ENCODE measurements around the gene PRUNE2. TPM values are rescaled to one million over a fixed set of nuclear protein-coding genes. Genes with fewer than 3 reads are reported as not detected.

Gene PRUNE2
- total and polyA plus RNA-seq, 4 donors: 3.8 to 18.1 (median 7.8) TPM

DNA sequence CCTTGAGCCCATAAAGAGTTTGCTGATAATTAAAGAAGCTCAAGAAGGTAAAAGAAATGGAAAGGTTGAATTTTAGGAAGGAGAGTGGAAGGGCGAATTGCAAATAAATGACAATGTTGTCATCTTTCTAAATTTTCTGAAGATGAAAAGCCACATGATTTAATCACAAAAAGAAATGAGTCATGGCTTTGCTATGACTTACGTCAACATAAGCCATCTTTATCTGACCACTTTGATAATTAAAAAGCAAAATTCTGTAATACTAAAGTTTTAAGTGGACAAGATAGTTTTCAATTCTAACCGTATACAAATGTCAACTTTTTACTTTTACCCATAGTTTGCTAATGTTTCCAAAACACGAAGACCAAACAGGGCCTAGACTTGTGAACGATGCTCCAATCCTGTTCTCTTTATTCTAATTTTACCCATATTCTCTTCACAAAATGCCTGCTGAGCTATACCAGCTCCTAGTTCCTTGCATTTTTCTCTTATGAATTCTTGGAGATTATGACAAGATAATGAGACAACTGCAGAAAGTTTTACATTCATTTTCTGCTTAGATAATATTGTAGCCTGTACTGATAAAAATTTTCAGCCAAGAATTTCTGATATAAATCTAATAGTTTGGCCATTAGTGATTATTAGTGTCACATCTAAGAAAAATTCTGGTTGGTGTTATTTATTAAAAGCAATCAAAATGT lies 21.8 kb upstream of the PRUNE2 start:
- H3K36me3 ChIP-seq (ENCODE audit: control insufficient read depth in 4 of 4, insufficient read depth in 4 of 4, low read length in 4 of 4): no peaks in the 10 kb centered on the region
- DNase-seq (no peak), ATAC-seq (ENCODE audit: insufficient read depth, low FRiP score) (no peak)
- WGBS, 2 donors: 83 to 90% methylated on average over 5 of the region's 5 CpGs
- H3K9ac ChIP-seq (ENCODE audit: insufficient read depth in 1 of 2, low read length in 2 of 2): no peak overlapping the region
- no peak overlapping the region for H3K27ac ChIP-seq (ENCODE audit: low read depth in 1 of 2, low read length in 1 of 2)
- H3K4me3 ChIP-seq: no peak overlapping the region
- H3K4me1 ChIP-seq (ENCODE audit: control insufficient read depth in 5 of 5, insufficient read depth in 5 of 5, low read length in 5 of 5): no peaks in the 10 kb centered on the region
- peaks cover 0 to 2% (median 0%) of the 10 kb centered on the region in 3 donors for H3K27me3 ChIP-seq (ENCODE audit: control insufficient read depth in 3 of 3, insufficient read depth in 3 of 3, low read length in 2 of 3)
- TF ChIP-seq, protein P1, sequence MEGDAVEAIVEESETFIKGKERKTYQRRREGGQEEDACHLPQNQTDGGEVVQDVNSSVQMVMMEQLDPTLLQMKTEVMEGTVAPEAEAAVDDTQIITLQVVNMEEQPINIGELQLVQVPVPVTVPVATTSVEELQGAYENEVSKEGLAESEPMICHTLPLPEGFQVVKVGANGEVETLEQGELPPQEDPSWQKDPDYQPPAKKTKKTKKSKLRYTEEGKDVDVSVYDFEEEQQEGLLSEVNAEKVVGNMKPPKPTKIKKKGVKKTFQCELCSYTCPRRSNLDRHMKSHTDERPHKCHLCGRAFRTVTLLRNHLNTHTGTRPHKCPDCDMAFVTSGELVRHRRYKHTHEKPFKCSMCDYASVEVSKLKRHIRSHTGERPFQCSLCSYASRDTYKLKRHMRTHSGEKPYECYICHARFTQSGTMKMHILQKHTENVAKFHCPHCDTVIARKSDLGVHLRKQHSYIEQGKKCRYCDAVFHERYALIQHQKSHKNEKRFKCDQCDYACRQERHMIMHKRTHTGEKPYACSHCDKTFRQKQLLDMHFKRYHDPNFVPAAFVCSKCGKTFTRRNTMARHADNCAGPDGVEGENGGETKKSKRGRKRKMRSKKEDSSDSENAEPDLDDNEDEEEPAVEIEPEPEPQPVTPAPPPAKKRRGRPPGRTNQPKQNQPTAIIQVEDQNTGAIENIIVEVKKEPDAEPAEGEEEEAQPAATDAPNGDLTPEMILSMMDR (IDR thresholded peaks at IDR 0.05; ENCODE audit: control extremely low read depth, extremely low read depth): no peak
- H3K9me3 ChIP-seq (ENCODE audit: control insufficient read depth in 4 of 4, insufficient read depth in 3 of 4, low read length in 3 of 4): peaks cover 0 to 4% (median 0%) of the 10 kb centered on the region in 4 donors

GRCh38 chr9:76926846-76927245 lies 20.9 kb upstream of the PRUNE2 start:
- peaks cover 0 to 2% (median 0%) of the 10 kb centered on the region in 3 donors for H3K27me3 ChIP-seq (ENCODE audit: control insufficient read depth in 3 of 3, insufficient read depth in 3 of 3, low read length in 2 of 3)
- no peak overlapping the region for H3K9ac ChIP-seq (ENCODE audit: insufficient read depth in 1 of 2, low read length in 2 of 2)
- no peak overlapping the region for H3K27ac ChIP-seq (ENCODE audit: low read depth in 1 of 2, low read length in 1 of 2)
- no peaks in the 10 kb centered on the region for H3K4me1 ChIP-seq (ENCODE audit: control insufficient read depth in 5 of 5, insufficient read depth in 5 of 5, low read length in 5 of 5)
- WGBS, 2 donors: 83 to 86% methylated on average over 6 of the region's 6 CpGs
- TF ChIP-seq, protein P1 (IDR thresholded peaks at IDR 0.05; ENCODE audit: control extremely low read depth, extremely low read depth): no peak
- H3K9me3 ChIP-seq (ENCODE audit: control insufficient read depth in 4 of 4, insufficient read depth in 3 of 4, low read length in 3 of 4): peaks cover 0 to 4% (median 0%) of the 10 kb centered on the region in 4 donors
- H3K4me3 ChIP-seq: no peak overlapping the region
- H3K36me3 ChIP-seq (ENCODE audit: control insufficient read depth in 4 of 4, insufficient read depth in 4 of 4, low read length in 4 of 4): no peaks in the 10 kb centered on the region
- ATAC-seq (ENCODE audit: insufficient read depth, low FRiP score) (no peak), DNase-seq (no peak)

DNA sequence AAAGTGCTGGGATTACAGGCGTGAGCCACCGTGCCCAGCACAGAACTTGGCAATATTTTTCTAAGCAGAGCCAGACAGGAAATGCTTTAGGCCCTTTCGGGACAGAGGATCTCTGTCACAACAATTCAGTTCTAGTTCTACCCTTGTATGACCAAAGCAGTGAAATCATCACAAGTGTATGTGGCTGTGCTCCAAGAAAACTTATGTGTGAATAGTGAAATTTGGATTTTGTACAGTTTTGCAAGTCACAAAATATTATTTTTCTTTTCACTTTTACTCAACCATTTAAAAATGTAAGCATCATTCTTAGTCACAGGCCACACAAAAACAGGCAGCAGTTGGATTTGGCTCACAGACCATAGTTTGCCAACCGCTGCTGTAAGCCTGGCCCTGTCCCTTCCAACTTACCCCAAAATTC lies 20.4 kb upstream of the PRUNE2 start:
- 60 to 63% methylated on average over 4 of the region's 4 CpGs for WGBS, 2 donors
- Histone ChIP-seq H3K36me3 (ENCODE audit: control insufficient read depth in 4 of 4, insufficient read depth in 4 of 4, low read length in 4 of 4) (no peaks in the 10 kb centered on the region), H3K4me3 (no peak overlapping the region), H3K4me1 (ENCODE audit: control insufficient read depth in 5 of 5, insufficient read depth in 5 of 5, low read length in 5 of 5) (no peaks in the 10 kb centered on the region), H3K27me3 (ENCODE audit: control insufficient read depth in 3 of 3, insufficient read depth in 3 of 3, low read length in 2 of 3) (peaks cover 0 to 2% (median 0%) of the 10 kb centered on the region in 3 donors), H3K9ac (ENCODE audit: insufficient read depth in 1 of 2, low read length in 2 of 2) (no peak overlapping the region), H3K9me3 (ENCODE audit: control insufficient read depth in 4 of 4, insufficient read depth in 3 of 4, low read length in 3 of 4) (peaks cover 0 to 7% (median 0%) of the 10 kb centered on the region in 4 donors), H3K27ac (ENCODE audit: low read depth in 1 of 2, low read length in 1 of 2) (no peak overlapping the region)
- TF ChIP-seq, protein P1 (IDR thresholded peaks at IDR 0.05; ENCODE audit: control extremely low read depth, extremely low read depth): no peak
- ATAC-seq (ENCODE audit: insufficient read depth, low FRiP score) (no peak), DNase-seq (no peak)
